ENCODE data around the gene KLHL42. TPM values are rescaled to one million over a fixed set of nuclear protein-coding genes. Genes with fewer than 3 reads are reported as not detected.
"Not testable (repeated sequence)": the region's sequence is repeated elsewhere in the genome, so short reads cannot be mapped to it uniquely, and the experiment has no call there.

KLHL42 gene
- total RNA-seq, 1 donor from 2014 or later: 65.3 TPM

- peaks cover 3% of the 10 kb centered on the region for H3K36me3 Mint-ChIP-seq (ENCODE audit: unreplicated experiment)
- H3K27ac Mint-ChIP-seq (ENCODE audit: unreplicated experiment): no peak overlapping the region
- H3K4me3 Mint-ChIP-seq (ENCODE audit: unreplicated experiment): no peak overlapping the region
- H3K9me3 Mint-ChIP-seq (ENCODE audit: unreplicated experiment): no peaks in the 10 kb centered on the region
- H3K27me3 Mint-ChIP-seq (ENCODE audit: unreplicated experiment): peaks cover 4% of the 10 kb centered on the region
- TF ChIP-seq CTCF (IDR thresholded peaks at IDR 0.05; ENCODE audit: partially characterized antibody, unreplicated experiment): no peak
- H3K4me1 Mint-ChIP-seq (ENCODE audit: low read depth, unreplicated experiment): no peaks in the 10 kb centered on the region
- DNase-seq: no peak
Observed at GRCh38 chr12:27743601-27744000, 36.4 kb upstream of the KLHL42 start.

DNA sequence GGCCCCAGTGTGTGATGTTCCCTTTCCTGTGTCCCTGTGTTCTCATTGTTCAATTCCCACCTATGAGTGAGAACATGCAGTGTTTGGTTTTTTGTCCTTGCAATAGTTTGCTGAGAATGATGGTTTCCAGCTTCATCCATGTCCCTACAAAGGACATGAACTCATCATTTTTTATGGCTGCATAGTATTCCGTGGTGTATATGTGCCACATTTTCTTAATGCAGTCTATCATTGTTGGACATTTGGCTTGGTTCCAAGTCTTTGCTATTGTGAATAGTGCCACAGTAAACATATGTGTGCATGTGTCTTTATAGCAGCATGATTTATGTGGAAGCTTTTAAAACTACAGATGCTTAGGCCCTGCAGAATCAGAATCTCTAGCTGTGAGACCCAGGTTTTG is 34.3 kb upstream of the KLHL42 start:
- not testable (repeated sequence) for H3K4me1 Mint-ChIP-seq (ENCODE audit: low read depth, unreplicated experiment); H3K4me3 Mint-ChIP-seq (ENCODE audit: unreplicated experiment); DNase-seq; H3K27ac Mint-ChIP-seq (ENCODE audit: unreplicated experiment); H3K27me3 Mint-ChIP-seq (ENCODE audit: unreplicated experiment); H3K36me3 Mint-ChIP-seq (ENCODE audit: unreplicated experiment); H3K9me3 Mint-ChIP-seq (ENCODE audit: unreplicated experiment)

DNA sequence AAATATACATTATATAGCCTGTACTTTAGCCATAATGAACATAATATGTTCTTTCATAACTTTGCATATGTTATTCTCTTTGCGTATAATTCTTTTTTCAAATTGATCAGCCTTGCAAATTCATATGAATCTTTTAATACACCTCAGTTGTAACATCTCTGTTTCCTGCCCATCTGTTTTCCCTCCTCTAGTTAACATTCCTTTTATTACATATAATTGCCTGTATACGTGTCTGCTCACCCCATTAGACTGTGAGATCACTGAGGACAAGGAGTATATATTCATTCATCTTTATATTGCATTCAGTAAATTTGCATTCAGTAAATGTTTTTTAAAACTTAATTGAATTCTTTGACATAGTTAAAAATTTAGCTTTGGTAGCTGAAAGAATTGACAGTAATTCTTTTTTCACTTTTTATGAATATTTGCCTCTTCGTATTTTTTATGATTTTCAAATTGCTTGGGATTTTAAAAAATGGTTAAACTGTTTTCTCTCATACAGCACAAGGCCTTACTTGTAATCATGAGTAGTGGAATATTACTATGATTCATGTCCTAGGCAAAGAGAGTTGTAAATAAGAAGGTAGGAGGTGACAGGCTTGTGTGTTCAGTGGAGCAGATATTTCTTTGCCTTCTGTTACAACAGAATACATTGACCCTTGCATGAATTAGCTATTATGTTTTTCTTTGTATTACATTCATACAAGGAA is 32.8 kb upstream of the KLHL42 start:
- no peak for TF ChIP-seq CTCF (IDR thresholded peaks at IDR 0.05; ENCODE audit: partially characterized antibody, unreplicated experiment)
- Mint-ChIP-seq H3K4me1 (ENCODE audit: low read depth, unreplicated experiment) (no peaks in the 10 kb centered on the region), H3K4me3 (ENCODE audit: unreplicated experiment) (no peak overlapping the region), H3K27ac (ENCODE audit: unreplicated experiment) (no peak overlapping the region), H3K36me3 (ENCODE audit: unreplicated experiment) (peaks cover 2% of the 10 kb centered on the region), H3K9me3 (ENCODE audit: unreplicated experiment) (no peaks in the 10 kb centered on the region), H3K27me3 (ENCODE audit: unreplicated experiment) (peaks cover 4% of the 10 kb centered on the region)
- DNase-seq: no peak

DNA sequence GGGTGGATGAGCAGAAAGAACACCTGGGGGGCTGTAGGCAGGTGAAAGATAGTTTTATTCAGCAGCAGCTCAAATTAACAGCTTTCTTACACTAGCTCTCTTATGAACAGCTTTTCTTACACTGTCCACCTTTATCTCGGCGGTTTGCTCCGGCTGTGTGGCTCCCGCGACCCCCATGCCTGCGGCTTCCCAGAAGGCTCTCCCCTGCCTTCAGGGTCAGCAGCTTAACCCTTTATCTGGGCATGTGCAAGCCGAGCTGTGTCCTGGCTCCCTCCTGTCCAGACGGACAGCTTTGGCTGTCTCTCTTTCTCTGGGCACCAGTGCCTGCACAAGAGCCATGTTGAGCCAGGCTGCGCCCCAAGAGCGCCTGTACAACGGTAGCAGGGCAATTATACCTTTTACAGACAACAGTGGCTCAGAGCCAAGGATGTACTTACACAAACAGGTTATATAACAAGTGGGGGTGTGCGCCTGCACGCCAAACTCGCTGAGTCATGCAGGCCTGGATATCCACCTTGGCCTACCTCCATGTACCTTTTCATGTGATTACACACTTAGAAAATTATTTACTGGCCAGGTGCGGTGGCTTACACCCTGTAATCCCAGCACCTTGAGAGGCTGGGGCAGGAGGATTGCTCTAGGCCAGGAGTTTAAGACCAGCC is 28.5 kb upstream of the KLHL42 start:
- no peak for TF ChIP-seq CTCF (IDR thresholded peaks at IDR 0.05; ENCODE audit: partially characterized antibody, unreplicated experiment)
- H3K27ac Mint-ChIP-seq (ENCODE audit: unreplicated experiment): no peak overlapping the region
- no peaks in the 10 kb centered on the region for H3K9me3 Mint-ChIP-seq (ENCODE audit: unreplicated experiment)
- DNase-seq: no peak
- H3K27me3 Mint-ChIP-seq (ENCODE audit: unreplicated experiment): no peaks in the 10 kb centered on the region
- H3K4me1 Mint-ChIP-seq (ENCODE audit: low read depth, unreplicated experiment): no peaks in the 10 kb centered on the region
- H3K4me3 Mint-ChIP-seq (ENCODE audit: unreplicated experiment): no peak overlapping the region
- no peaks in the 10 kb centered on the region for H3K36me3 Mint-ChIP-seq (ENCODE audit: unreplicated experiment)

DNA sequence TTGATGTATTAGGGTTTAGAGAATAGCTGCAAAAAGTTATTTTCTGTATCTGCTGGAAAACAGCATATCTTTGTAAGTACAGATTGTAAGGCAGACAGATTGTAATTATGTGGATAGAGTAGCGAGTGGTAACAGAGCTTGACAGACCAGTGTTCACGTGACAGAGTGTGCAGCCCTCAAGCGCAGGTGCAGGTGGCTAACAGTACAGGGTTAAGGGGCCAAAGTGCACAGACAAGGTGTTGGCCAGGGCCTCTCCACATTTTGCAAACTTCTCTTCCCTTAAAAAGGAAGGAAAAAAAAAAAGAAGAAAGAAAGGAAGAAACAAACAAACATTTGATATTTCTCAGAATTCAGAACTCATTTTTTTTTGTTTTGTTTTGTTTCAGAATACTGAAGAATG is 25.2 kb upstream of the KLHL42 start:
- no peaks in the 10 kb centered on the region for H3K27me3 Mint-ChIP-seq (ENCODE audit: unreplicated experiment)
- H3K27ac Mint-ChIP-seq (ENCODE audit: unreplicated experiment): no peak overlapping the region
- no peak for TF ChIP-seq CTCF (IDR thresholded peaks at IDR 0.05; ENCODE audit: partially characterized antibody, unreplicated experiment)

More for the DNA sequence above, 25.2 kb upstream of the KLHL42 start:
- Mint-ChIP-seq H3K36me3 (ENCODE audit: unreplicated experiment) (no peaks in the 10 kb centered on the region), H3K4me1 (ENCODE audit: low read depth, unreplicated experiment) (no peaks in the 10 kb centered on the region), H3K9me3 (ENCODE audit: unreplicated experiment) (no peaks in the 10 kb centered on the region), H3K4me3 (ENCODE audit: unreplicated experiment) (no peak overlapping the region)
- no peak for DNase-seq

Measured in glutamatergic neuron (in vitro differentiated cells).